ENCODE data around the gene PCCA.

Gene PCCA

GRCh38 chr13:100297413-100297812 lies 208.5 kb downstream of the PCCA start:
- TF ChIP-seq SUZ12 (IDR thresholded peaks at IDR 0.05; ENCODE audit: extremely low read depth, insufficient read depth, insufficient read length): no peak
- no peaks in the 10 kb centered on the region for H3K9me3 ChIP-seq (ENCODE audit: insufficient read depth, low read length)

GRCh38 chr13:100298116-100298681 lies 209.3 kb downstream of the PCCA start:
- H3K4me3 ChIP-seq (ENCODE audit: insufficient read length, low read depth): no peak overlapping the region
- H3K9me3 ChIP-seq (ENCODE audit: insufficient read depth, low read length): no peaks in the 10 kb centered on the region
- peaks cover 2% of the 10 kb centered on the region for H3K4me1 ChIP-seq (ENCODE audit: insufficient read depth, insufficient read length)
- no peak for DNase-seq (ENCODE audit: low read depth, low spot score)
- no peak overlapping the region for H3K9ac ChIP-seq (ENCODE audit: insufficient read length, low read depth)
- TF ChIP-seq SUZ12 (IDR thresholded peaks at IDR 0.05; ENCODE audit: extremely low read depth, insufficient read depth, insufficient read length) (no peak), YY1 (IDR thresholded peaks at IDR 0.05; ENCODE audit: insufficient read depth, insufficient read length) (no peak), ZNF274 (IDR thresholded peaks at IDR 0.05; ENCODE audit: low read depth, low read length) (no peak)
- peaks cover 2% of the 10 kb centered on the region for H3K36me3 ChIP-seq (ENCODE audit: insufficient read depth, insufficient read length, low read length)
- no peaks in the 10 kb centered on the region for H3K27me3 ChIP-seq (ENCODE audit: insufficient read depth, insufficient read length)

More at GRCh38 chr13:100297413-100297812, 208.5 kb downstream of the PCCA start:
- H3K4me1 ChIP-seq (ENCODE audit: insufficient read depth, insufficient read length): peaks cover 2% of the 10 kb centered on the region
- peaks cover 2% of the 10 kb centered on the region for H3K36me3 ChIP-seq (ENCODE audit: insufficient read depth, insufficient read length, low read length)
- H3K9ac ChIP-seq (ENCODE audit: insufficient read length, low read depth): no peak overlapping the region
- no peak for DNase-seq (ENCODE audit: low read depth, low spot score)
- no peaks in the 10 kb centered on the region for H3K27me3 ChIP-seq (ENCODE audit: insufficient read depth, insufficient read length)
- H3K4me3 ChIP-seq (ENCODE audit: insufficient read length, low read depth): no peak overlapping the region

GRCh38 chr13:100298691-100299090 lies 209.8 kb downstream of the PCCA start:
- Histone ChIP-seq H3K4me1 (ENCODE audit: insufficient read depth, insufficient read length) (peaks cover 2% of the 10 kb centered on the region), H3K27me3 (ENCODE audit: insufficient read depth, insufficient read length) (no peaks in the 10 kb centered on the region), H3K4me3 (ENCODE audit: insufficient read length, low read depth) (no peak overlapping the region), H3K9ac (ENCODE audit: insufficient read length, low read depth) (no peak overlapping the region), H3K9me3 (ENCODE audit: insufficient read depth, low read length) (no peaks in the 10 kb centered on the region), H3K36me3 (ENCODE audit: insufficient read depth, insufficient read length, low read length) (peaks cover 2% of the 10 kb centered on the region)
- DNase-seq (ENCODE audit: low read depth, low spot score): no peak
- TF ChIP-seq SUZ12 (IDR thresholded peaks at IDR 0.05; ENCODE audit: extremely low read depth, insufficient read depth, insufficient read length) (no peak), YY1 (IDR thresholded peaks at IDR 0.05; ENCODE audit: insufficient read depth, insufficient read length) (no peak), ZNF274 (IDR thresholded peaks at IDR 0.05; ENCODE audit: low read depth, low read length) (no peak)

- TF ChIP-seq YY1 (IDR thresholded peaks at IDR 0.05; ENCODE audit: insufficient read depth, insufficient read length): no peak
- TF ChIP-seq SUZ12 (IDR thresholded peaks at IDR 0.05; ENCODE audit: extremely low read depth, insufficient read depth, insufficient read length): no peak
- Histone ChIP-seq H3K9me3 (ENCODE audit: insufficient read depth, low read length) (no peaks in the 10 kb centered on the region), H3K9ac (ENCODE audit: insufficient read length, low read depth) (no peak overlapping the region), H3K36me3 (ENCODE audit: insufficient read depth, insufficient read length, low read length) (peaks cover 2% of the 10 kb centered on the region), H3K4me1 (ENCODE audit: insufficient read depth, insufficient read length) (peaks cover 2% of the 10 kb centered on the region), H3K4me3 (ENCODE audit: insufficient read length, low read depth) (no peak overlapping the region), H3K27me3 (ENCODE audit: insufficient read depth, insufficient read length) (no peaks in the 10 kb centered on the region)
- no peak for DNase-seq (ENCODE audit: low read depth, low spot score)
Measured at GRCh38 chr13:100300243-100300642, 211.3 kb downstream of the PCCA start.

GRCh38 chr13:100300708-100301107 lies 211.8 kb downstream of the PCCA start:
- H3K4me1 ChIP-seq (ENCODE audit: insufficient read depth, insufficient read length): peaks cover 2% of the 10 kb centered on the region
- H3K9ac ChIP-seq (ENCODE audit: insufficient read length, low read depth): no peak overlapping the region
- peaks cover 2% of the 10 kb centered on the region for H3K36me3 ChIP-seq (ENCODE audit: insufficient read depth, insufficient read length, low read length)
- H3K27me3 ChIP-seq (ENCODE audit: insufficient read depth, insufficient read length): no peaks in the 10 kb centered on the region
- no peak overlapping the region for H3K4me3 ChIP-seq (ENCODE audit: insufficient read length, low read depth)
- TF ChIP-seq ZNF274 (IDR thresholded peaks at IDR 0.05; ENCODE audit: low read depth, low read length) (no peak), YY1 (IDR thresholded peaks at IDR 0.05; ENCODE audit: insufficient read depth, insufficient read length) (no peak), SUZ12 (IDR thresholded peaks at IDR 0.05; ENCODE audit: extremely low read depth, insufficient read depth, insufficient read length) (no peak)
- DNase-seq (ENCODE audit: low read depth, low spot score): no peak
- no peaks in the 10 kb centered on the region for H3K9me3 ChIP-seq (ENCODE audit: insufficient read depth, low read length)

- Histone ChIP-seq H3K9me3 (ENCODE audit: insufficient read depth, low read length) (no peaks in the 10 kb centered on the region), H3K36me3 (ENCODE audit: insufficient read depth, insufficient read length, low read length) (peaks cover 2% of the 10 kb centered on the region), H3K9ac (ENCODE audit: insufficient read length, low read depth) (no peak overlapping the region), H3K4me3 (ENCODE audit: insufficient read length, low read depth) (no peak overlapping the region), H3K27me3 (ENCODE audit: insufficient read depth, insufficient read length) (no peaks in the 10 kb centered on the region), H3K4me1 (ENCODE audit: insufficient read depth, insufficient read length) (peaks cover 2% of the 10 kb centered on the region)
- TF ChIP-seq YY1 (IDR thresholded peaks at IDR 0.05; ENCODE audit: insufficient read depth, insufficient read length): no peak
- TF ChIP-seq ZNF274 (IDR thresholded peaks at IDR 0.05; ENCODE audit: low read depth, low read length): no peak
- no peak for TF ChIP-seq SUZ12 (IDR thresholded peaks at IDR 0.05; ENCODE audit: extremely low read depth, insufficient read depth, insufficient read length)
- DNase-seq (ENCODE audit: low read depth, low spot score): no peak
Measured at GRCh38 chr13:100301418-100301817, 212.5 kb downstream of the PCCA start.

- no peak overlapping the region for H3K9ac ChIP-seq (ENCODE audit: insufficient read length, low read depth)
- TF ChIP-seq SUZ12 (IDR thresholded peaks at IDR 0.05; ENCODE audit: extremely low read depth, insufficient read depth, insufficient read length) (no peak), YY1 (IDR thresholded peaks at IDR 0.05; ENCODE audit: insufficient read depth, insufficient read length) (no peak), ZNF274 (IDR thresholded peaks at IDR 0.05; ENCODE audit: low read depth, low read length) (no peak)
- peaks cover 2% of the 10 kb centered on the region for H3K4me1 ChIP-seq (ENCODE audit: insufficient read depth, insufficient read length)
Measured at GRCh38 chr13:100302391-100302790, 213.5 kb downstream of the PCCA start.

More at GRCh38 chr13:100302391-100302790, 213.5 kb downstream of the PCCA start:
- H3K4me3 ChIP-seq (ENCODE audit: insufficient read length, low read depth): no peak overlapping the region
- H3K27me3 ChIP-seq (ENCODE audit: insufficient read depth, insufficient read length): no peaks in the 10 kb centered on the region
- peaks cover 2% of the 10 kb centered on the region for H3K36me3 ChIP-seq (ENCODE audit: insufficient read depth, insufficient read length, low read length)
- no peak for DNase-seq (ENCODE audit: low read depth, low spot score)
- no peaks in the 10 kb centered on the region for H3K9me3 ChIP-seq (ENCODE audit: insufficient read depth, low read length)
